Suprapubic skin (tissue), 4 donors: ENCODE data around the gene FUT3. TPM values are rescaled to one million over a fixed set of nuclear protein-coding genes. Genes with fewer than 3 reads are reported as not detected.

Source experiments
- DNase-seq, 2 donors: peaks; one replicate each; pipeline ENCODE4 v3.0.0-alpha.2; 2019; ENCODE audit warnings: low spot score in 2 of 2
- H3K27ac ChIP-seq: fragments of 200-600 bp; sonication (generic); one replicate; pipeline ENCODE4 v1.5.1; 2019
- H3K27me3 ChIP-seq: fragments of 200-600 bp; sonication (generic); one replicate; pipeline ENCODE4 v1.5.1; 2019
- H3K36me3 ChIP-seq: fragments of 200-600 bp; sonication (generic); one replicate; pipeline ENCODE4 v1.5.1; 2019
- H3K4me1 ChIP-seq: fragments of 200-600 bp; sonication (generic); one replicate; pipeline ENCODE4 v1.5.1; 2019
- H3K4me3 ChIP-seq: fragments of 200-600 bp; sonication (generic); one replicate; pipeline ENCODE4 v1.5.1; 2019; ENCODE audit warnings: mild to moderate bottlenecking
- H3K9me3 ChIP-seq: fragments of 200-600 bp; sonication (generic); one replicate; pipeline ENCODE4 v1.5.1; 2019
- EP300 ChIP-seq: sonication (generic); formaldehyde crosslinking; IDR thresholded peaks from one replicate; pipeline ENCODE4 v1.6.1; 2017; ENCODE audit warnings: antibody characterized with exemption
- POLR2A ChIP-seq, 2 donors: fragments of 450-650 bp; IDR thresholded peaks; one replicate each; pipeline ENCODE4 v1.6.1; 2017; ENCODE audit warnings: antibody characterized with exemption in 2 of 2, mild to moderate bottlenecking in 2 of 2, moderate library complexity in 2 of 2
- POLR2AphosphoS5 ChIP-seq, 3 donors: sonication (generic); formaldehyde crosslinking; IDR thresholded peaks; one replicate each; pipeline ENCODE4 v1.6.1; 2017; ENCODE audit warnings: antibody characterized with exemption in 3 of 3
- WGBS: methylation state at CpG from one replicate; pipeline ENCODE4 v1.1.5; 2018; 5-methylcytosine and 5-hydroxymethylcytosine counted together
- total RNA-seq, 4 donors: library from RNA; depleted of rRNA; stranded (reverse); fragments of >200 nt; gene quantifications; one replicate each; pipeline ENCODE4 v1.1.0, GENCODE V29; 2016
- TF ChIP-seq, protein P1 (sequence below), 2 donors: fragments of 200-600 bp in 1 of 2; fragments of 450-650 bp in 1 of 2; sonication (generic) in 1 of 2; IDR thresholded peaks; one replicate each; pipeline ENCODE4 v1.5.1; 2016 to 2019; ENCODE audit warnings: antibody characterized with exemption in 2 of 2, mild to moderate bottlenecking in 1 of 2, moderate library complexity in 1 of 2

The FUT3 gene
- total RNA-seq, 4 donors from 2014 or later, result 0.93 to 3.6 (median 1.4) TPM

DNA sequence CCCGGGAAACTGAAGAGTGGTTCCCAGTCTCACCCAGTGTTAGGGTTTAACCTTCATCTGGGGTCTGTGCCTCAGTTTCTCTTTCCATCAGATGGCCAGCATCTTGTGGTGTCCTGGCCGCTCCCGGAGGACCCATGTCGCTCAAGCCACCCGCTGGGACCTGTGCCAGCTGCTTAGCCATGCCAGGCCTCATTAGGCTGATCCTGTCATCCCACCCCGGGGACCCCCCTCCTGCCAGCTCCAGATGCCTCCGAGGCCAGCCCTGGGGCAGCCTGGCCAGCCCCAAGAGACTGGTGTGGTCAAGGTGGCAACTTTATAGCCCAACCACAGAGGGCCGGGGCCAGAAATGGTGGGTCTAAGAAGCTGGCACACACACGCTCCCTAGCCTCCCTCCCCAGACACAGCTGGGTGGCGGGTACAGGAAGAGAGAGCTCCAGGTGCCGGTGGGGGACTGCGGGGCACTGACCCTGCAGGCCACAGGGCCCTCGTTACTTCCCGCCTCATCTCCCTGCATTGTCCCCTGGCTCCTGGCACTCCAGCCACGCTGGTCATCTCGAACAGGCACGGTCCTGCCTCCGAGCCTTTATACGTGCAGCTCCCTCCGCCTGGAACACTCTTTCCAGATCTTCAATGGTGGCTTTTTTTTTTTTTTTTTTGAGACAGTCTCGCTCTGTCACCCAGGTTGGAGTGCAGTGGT is 43.0 kb downstream of the FUT3 start:
- H3K27ac ChIP-seq, result no peak overlapping the region
- no peaks in the 10 kb centered on the region for H3K9me3 ChIP-seq
- no peak overlapping the region for H3K4me3 ChIP-seq
- no peaks in the 10 kb centered on the region for H3K36me3 ChIP-seq
- peaks cover 19% of the 10 kb centered on the region for H3K4me1 ChIP-seq
- WGBS, result 85% methylated on average over 18 of the region's 21 CpGs
- TF ChIP-seq POLR2A (IDR thresholded peaks at IDR 0.05) (no peak), POLR2AphosphoS5 (IDR thresholded peaks at IDR 0.05) (no peak)
- TF ChIP-seq, protein P1, sequence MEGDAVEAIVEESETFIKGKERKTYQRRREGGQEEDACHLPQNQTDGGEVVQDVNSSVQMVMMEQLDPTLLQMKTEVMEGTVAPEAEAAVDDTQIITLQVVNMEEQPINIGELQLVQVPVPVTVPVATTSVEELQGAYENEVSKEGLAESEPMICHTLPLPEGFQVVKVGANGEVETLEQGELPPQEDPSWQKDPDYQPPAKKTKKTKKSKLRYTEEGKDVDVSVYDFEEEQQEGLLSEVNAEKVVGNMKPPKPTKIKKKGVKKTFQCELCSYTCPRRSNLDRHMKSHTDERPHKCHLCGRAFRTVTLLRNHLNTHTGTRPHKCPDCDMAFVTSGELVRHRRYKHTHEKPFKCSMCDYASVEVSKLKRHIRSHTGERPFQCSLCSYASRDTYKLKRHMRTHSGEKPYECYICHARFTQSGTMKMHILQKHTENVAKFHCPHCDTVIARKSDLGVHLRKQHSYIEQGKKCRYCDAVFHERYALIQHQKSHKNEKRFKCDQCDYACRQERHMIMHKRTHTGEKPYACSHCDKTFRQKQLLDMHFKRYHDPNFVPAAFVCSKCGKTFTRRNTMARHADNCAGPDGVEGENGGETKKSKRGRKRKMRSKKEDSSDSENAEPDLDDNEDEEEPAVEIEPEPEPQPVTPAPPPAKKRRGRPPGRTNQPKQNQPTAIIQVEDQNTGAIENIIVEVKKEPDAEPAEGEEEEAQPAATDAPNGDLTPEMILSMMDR (IDR thresholded peaks at IDR 0.05), result no peak
- DNase-seq, result no peak
- peaks cover 8% of the 10 kb centered on the region for H3K27me3 ChIP-seq

DNA sequence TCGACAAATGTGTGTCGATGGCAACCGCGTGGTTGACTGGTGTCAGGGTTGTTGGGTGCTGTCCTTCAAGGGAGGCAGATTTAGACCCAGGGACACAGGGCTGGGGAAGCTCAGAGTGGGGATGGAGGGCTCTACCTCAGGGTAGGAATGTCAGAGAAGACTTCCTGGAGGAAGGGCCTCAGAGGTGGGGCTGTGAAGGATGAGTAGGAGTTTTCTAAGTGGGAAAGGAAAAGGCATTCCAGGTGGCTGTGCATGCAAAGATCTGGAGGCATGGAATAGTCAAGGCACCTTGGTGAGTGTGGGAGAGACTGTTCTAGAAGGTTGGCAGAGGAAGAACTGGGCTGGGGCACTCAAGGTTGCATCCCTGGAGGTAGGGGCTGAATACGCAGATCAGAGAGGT is 44.3 kb downstream of the FUT3 start:
- H3K4me1 ChIP-seq, result peaks cover 28% of the 10 kb centered on the region
- no peak overlapping the region for H3K4me3 ChIP-seq
- H3K27ac ChIP-seq, result no peak overlapping the region
- TF ChIP-seq, protein P1 (IDR thresholded peaks at IDR 0.05), result no peak
- TF ChIP-seq EP300 (no peak), POLR2A (IDR thresholded peaks at IDR 0.05) (no peak), POLR2AphosphoS5 (IDR thresholded peaks at IDR 0.05) (no peak)
- H3K27me3 ChIP-seq, result peaks cover 16% of the 10 kb centered on the region
- no peak for DNase-seq
- no peaks in the 10 kb centered on the region for H3K9me3 ChIP-seq
- H3K36me3 ChIP-seq, result no peaks in the 10 kb centered on the region
- 96% methylated on average over 5 of the region's 5 CpGs for WGBS

DNA sequence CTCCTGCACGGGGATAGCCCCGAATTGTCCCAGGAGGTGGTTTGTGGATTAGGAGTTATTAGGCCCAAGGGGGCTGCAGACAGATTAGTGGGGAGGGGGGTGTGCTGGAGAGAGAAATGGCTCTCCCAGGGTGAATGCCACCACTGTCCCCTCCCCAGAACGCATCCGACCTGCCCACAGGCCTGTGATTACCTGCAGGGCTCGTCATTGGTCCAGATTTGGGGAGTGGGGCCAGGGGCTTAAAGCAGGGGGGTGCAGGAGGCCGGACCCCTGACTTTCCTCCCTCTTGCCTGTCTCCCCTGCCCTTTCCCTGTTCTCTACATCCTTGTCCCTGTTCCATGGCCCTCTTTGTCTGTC is 45.1 kb downstream of the FUT3 start:
- H3K27me3 ChIP-seq, result peaks cover 16% of the 10 kb centered on the region
- peaks cover 35% of the 10 kb centered on the region for H3K4me1 ChIP-seq
- H3K27ac ChIP-seq, result peak overlapping the region; percentile 55
- WGBS, result 43% methylated on average over 6 of the region's 6 CpGs
- H3K4me3 ChIP-seq, result no peak overlapping the region
- no peak for DNase-seq
- no peak for TF ChIP-seq POLR2AphosphoS5 (IDR thresholded peaks at IDR 0.05)
- TF ChIP-seq POLR2A (IDR thresholded peaks at IDR 0.05), result no peak
- no peak for TF ChIP-seq EP300
- TF ChIP-seq, protein P1 (IDR thresholded peaks at IDR 0.05), result no peak
- H3K36me3 ChIP-seq, result no peaks in the 10 kb centered on the region
- no peaks in the 10 kb centered on the region for H3K9me3 ChIP-seq

DNA sequence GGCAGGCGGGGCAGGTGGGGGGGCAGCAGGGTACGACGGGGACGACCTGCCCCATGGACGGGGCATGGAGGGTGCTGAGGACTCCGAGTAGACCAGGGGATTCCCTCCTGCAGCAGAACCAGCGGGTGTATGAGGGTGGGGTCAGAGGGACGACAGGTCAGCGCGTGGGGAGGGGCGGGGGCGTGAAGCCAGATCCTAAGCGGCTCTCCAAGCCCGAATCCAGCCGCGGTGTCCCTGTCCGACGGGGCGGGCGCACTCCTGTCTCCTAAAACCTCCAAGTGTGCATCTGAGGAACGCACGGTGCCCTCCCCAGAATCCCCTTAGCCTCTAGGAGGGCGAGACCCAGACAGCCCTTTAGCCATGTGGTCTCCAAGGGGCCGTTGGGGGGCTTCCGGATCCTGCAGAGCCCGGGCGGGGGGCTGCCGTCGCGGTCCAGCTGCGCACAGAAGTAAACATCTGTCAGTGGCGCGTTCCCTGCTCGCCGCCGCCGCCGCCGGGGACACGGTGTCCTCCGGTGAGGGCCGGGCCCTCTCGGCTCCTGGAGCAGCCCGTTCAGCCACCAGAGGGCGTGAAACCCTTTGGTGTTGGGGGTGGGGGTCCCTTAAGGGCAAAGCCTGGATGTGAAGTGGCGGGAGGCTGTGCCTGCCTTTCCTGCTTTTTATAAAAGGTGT is 45.7 kb downstream of the FUT3 start:
- H3K27ac ChIP-seq, result peak overlapping the region; percentile 55

More for the DNA sequence above, 45.7 kb downstream of the FUT3 start:
- TF ChIP-seq POLR2A (IDR thresholded peaks at IDR 0.05), result no peak
- TF ChIP-seq, protein P1 (IDR thresholded peaks at IDR 0.05), result peak; percentile 28 to 79
- no peak for DNase-seq
- Histone ChIP-seq H3K9me3 (no peaks in the 10 kb centered on the region), H3K36me3 (no peaks in the 10 kb centered on the region), H3K4me1 (peaks cover 39% of the 10 kb centered on the region), H3K4me3 (peak overlapping the region; percentile 36), H3K27me3 (peaks cover 16% of the 10 kb centered on the region)
- WGBS, result under 1% methylated on average over 22 of the region's 46 CpGs
